HFFc6 (cell line): ENCODE measurements around the gene BST2. TPM values are rescaled to one million over a fixed set of nuclear protein-coding genes. Genes with fewer than 3 reads are reported as not detected.

Experiments
- DNase-seq: peaks from one replicate; pipeline ENCODE4 v3.0.0-alpha.2; 2018
- H3K27ac Mint-ChIP-seq: 2 replicates; pipeline ENCODE4 v1.8.0; 2020; ENCODE audit warnings: mild to moderate bottlenecking, mixed read lengths
- H3K27me3 Mint-ChIP-seq: 2 replicates; pipeline ENCODE4 v1.8.0; 2021; ENCODE audit warnings: mild to moderate bottlenecking, moderate library complexity, mixed read lengths; ENCODE audit not compliant: insufficient read depth
- H3K36me3 Mint-ChIP-seq: 2 replicates; pipeline ENCODE4 v1.8.0; 2021; ENCODE audit warnings: low read depth, mixed read lengths
- H3K4me1 Mint-ChIP-seq: 2 replicates; pipeline ENCODE4 v1.8.0; 2020; ENCODE audit warnings: low read depth, mixed read lengths
- H3K4me3 Mint-ChIP-seq: 2 replicates; pipeline ENCODE4 v1.8.0; 2020; ENCODE audit warnings: mild to moderate bottlenecking, moderate library complexity, mixed read lengths
- H3K9me3 Mint-ChIP-seq: 2 replicates; pipeline ENCODE4 v1.8.0; 2020; ENCODE audit warnings: mild to moderate bottlenecking, mixed read lengths
- CTCF ChIP-seq: fragments of 200-600 bp; sonication (generic); IDR thresholded peaks from 2 replicates; pipeline ENCODE4 v1.5.0; 2021; ENCODE audit warnings: antibody characterized with exemption, mild to moderate bottlenecking
- total RNA-seq, 6 experiments: library from RNA; stranded (reverse); fragmentation: NEBNext Ultra II Directional; extraction: Animal tissue kit (Norgen Biotek cat#: 25700); gene quantifications; 2 replicates in 1 of 6; 3 replicates in 5 of 6; pipeline ENCODE4 v1.2.3, GENCODE V29; 2021

The BST2 gene
- total RNA-seq, 6 experiments from 2014 or later: 0.21 to 0.59 (median 0.34) TPM; not detected in 3

GRCh38 chr19:17406046-17406886, 836 bp upstream of the BST2 start:
- Mint-ChIP-seq H3K36me3 (no peaks in the 10 kb centered on the region), H3K4me1 (peaks cover 6% of the 10 kb centered on the region; the same call in 1 of the 2 replicates), H3K4me3 (no peak overlapping the region), H3K27me3 (peaks cover 7% of the 10 kb centered on the region), H3K27ac (no peak overlapping the region), H3K9me3 (no peaks in the 10 kb centered on the region)
- DNase-seq: no peak
- no peak for TF ChIP-seq CTCF

- no peak overlapping the region for H3K27ac Mint-ChIP-seq
- TF ChIP-seq CTCF: no peak
- DNase-seq: no peak
- no peaks in the 10 kb centered on the region for H3K36me3 Mint-ChIP-seq
- peaks cover 6% of the 10 kb centered on the region; the same call in 1 of the 2 replicates for H3K4me1 Mint-ChIP-seq
- no peaks in the 10 kb centered on the region for H3K9me3 Mint-ChIP-seq
- peaks cover 7% of the 10 kb centered on the region for H3K27me3 Mint-ChIP-seq
- H3K4me3 Mint-ChIP-seq: no peak overlapping the region
Observed at GRCh38 chr19:17404621-17405249, 695 bp downstream of the BST2 start.

GRCh38 chr19:17404015-17404414, 1.4 kb downstream of the BST2 start:
- Mint-ChIP-seq H3K4me1 (peaks cover 6% of the 10 kb centered on the region; the same call in 1 of the 2 replicates), H3K4me3 (no peak overlapping the region), H3K9me3 (no peaks in the 10 kb centered on the region), H3K27me3 (peaks cover 7% of the 10 kb centered on the region), H3K36me3 (no peaks in the 10 kb centered on the region), H3K27ac (no peak overlapping the region)
- DNase-seq: no peak
- no peak for TF ChIP-seq CTCF

GRCh38 chr19:17402982-17403855, 2.2 kb downstream of the BST2 start:
- TF ChIP-seq CTCF: no peak
- no peak overlapping the region for H3K27ac Mint-ChIP-seq
- no peaks in the 10 kb centered on the region for H3K36me3 Mint-ChIP-seq
- peaks cover 6% of the 10 kb centered on the region; the same call in 1 of the 2 replicates for H3K4me1 Mint-ChIP-seq
- H3K27me3 Mint-ChIP-seq: peaks cover 7% of the 10 kb centered on the region
- no peaks in the 10 kb centered on the region for H3K9me3 Mint-ChIP-seq
- no peak overlapping the region for H3K4me3 Mint-ChIP-seq
- no peak for DNase-seq

- H3K27ac Mint-ChIP-seq: no peak overlapping the region
- H3K4me3 Mint-ChIP-seq: no peak overlapping the region
- no peaks in the 10 kb centered on the region for H3K9me3 Mint-ChIP-seq
- H3K27me3 Mint-ChIP-seq: peaks cover 2% of the 10 kb centered on the region
- H3K36me3 Mint-ChIP-seq: no peaks in the 10 kb centered on the region
- no peaks in the 10 kb centered on the region for H3K4me1 Mint-ChIP-seq
- no peak for TF ChIP-seq CTCF
- no peak for DNase-seq
Observed at GRCh38 chr19:17401628-17402027, 3.8 kb downstream of the BST2 start.
